ENCODE data around the gene SLC48A1.

The SLC48A1 gene

DNA sequence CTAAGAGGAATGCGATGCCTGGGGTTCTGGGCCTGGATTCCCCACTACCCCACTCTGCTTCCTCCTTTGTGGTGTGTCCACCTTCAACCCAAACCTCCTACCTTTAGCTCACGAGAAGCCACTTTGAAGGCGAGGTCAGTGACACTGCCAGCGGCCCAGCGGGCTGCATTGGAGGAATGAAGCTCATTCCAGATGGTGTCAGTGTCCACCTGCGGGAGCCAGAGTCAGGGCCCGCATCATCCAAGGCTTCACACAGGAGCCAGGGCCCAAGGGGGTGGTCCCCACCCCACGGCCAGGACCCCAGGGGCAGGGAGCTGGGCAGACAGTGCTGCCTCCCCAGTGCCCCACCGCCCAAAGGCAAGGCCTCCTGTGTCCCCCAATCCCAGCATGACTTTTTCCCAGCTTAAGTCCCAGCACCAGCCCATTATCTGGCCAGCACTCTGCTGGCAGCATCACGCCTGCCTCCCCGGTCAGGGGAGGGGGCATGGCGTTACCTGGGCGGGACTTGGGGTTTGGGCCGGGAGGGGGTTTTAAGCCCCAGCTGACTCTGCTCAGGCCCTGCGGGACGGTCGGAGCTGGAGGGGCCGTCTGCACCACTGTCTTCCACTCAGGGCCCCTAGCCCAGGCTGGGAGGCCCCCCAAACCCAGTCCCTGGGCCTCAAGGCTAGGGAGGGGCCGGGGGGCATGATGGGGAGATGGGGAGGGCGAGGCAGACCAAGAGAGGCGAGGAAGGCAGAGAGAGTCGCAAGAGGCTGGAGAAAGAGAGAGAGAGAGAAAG is 16.9 kb downstream of the SLC48A1 start:
- H3K4me3 ChIP-seq (ENCODE audit: control insufficient read depth, low read depth, low read length): no peak overlapping the region
- TF ChIP-seq, protein P1, sequence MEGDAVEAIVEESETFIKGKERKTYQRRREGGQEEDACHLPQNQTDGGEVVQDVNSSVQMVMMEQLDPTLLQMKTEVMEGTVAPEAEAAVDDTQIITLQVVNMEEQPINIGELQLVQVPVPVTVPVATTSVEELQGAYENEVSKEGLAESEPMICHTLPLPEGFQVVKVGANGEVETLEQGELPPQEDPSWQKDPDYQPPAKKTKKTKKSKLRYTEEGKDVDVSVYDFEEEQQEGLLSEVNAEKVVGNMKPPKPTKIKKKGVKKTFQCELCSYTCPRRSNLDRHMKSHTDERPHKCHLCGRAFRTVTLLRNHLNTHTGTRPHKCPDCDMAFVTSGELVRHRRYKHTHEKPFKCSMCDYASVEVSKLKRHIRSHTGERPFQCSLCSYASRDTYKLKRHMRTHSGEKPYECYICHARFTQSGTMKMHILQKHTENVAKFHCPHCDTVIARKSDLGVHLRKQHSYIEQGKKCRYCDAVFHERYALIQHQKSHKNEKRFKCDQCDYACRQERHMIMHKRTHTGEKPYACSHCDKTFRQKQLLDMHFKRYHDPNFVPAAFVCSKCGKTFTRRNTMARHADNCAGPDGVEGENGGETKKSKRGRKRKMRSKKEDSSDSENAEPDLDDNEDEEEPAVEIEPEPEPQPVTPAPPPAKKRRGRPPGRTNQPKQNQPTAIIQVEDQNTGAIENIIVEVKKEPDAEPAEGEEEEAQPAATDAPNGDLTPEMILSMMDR (IDR thresholded peaks at IDR 0.05; ENCODE audit: control insufficient read depth, insufficient read depth, low read depth, low read length, missing control alignments): no peak
- DNase-seq (ENCODE audit: low read depth): no peak

DNA sequence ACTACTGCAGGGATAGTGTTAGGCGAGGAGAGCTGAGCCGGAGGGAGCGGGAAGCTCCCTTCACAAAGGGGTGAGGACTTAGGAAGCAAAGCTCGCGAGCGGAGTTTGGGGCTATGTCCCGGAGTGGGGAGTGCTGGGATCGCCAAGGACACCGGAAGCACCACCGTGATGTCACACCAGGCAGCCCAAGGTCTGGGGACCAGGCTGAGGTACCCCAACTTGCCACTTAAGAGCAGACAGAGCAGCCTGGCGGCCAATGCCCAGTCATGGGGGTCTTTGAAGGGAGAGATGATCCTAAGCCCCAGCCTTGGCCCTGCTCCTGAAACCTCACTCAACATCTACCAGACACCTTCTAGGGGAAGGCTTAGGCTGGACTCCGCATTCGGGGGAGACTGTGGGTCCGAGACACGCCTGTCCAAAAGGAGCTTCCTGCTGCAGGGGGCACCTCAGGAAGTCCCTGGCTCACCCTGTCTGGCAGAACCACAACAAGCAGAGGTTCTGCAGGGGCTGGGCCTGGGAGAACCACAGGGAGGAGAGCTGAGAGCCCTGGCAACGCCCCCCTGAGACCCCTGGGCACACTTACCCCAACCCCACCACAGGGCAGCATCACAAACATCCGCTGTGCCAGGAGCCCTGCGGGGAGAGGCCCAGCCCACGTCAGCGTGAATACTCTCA is 17.8 kb downstream of the SLC48A1 start:
- no peak for DNase-seq (ENCODE audit: low read depth)
- H3K4me3 ChIP-seq (ENCODE audit: control insufficient read depth, low read depth, low read length): no peak overlapping the region
- TF ChIP-seq, protein P1 (IDR thresholded peaks at IDR 0.05; ENCODE audit: control insufficient read depth, insufficient read depth, low read depth, low read length, missing control alignments): no peak

DNA sequence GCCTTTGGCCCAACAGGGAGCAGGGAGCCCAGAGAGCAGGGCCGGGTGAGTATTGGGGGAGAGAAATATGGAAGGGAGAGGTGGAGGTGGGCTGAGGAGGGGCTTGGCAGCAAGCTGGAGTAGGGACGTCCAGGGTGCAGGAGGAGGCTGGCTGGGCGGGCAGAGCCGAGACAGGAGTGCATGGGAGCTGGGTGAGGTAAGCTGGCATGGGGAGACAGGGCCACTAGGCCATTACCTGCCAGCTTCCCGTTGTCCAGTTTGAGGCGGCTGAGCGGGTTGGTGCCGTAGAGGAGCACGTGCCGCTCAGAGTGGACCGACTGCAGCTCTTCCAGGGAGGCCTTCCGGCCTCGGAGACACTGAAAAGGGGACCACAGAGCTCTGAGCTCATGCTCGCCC is 18.3 kb downstream of the SLC48A1 start:
- TF ChIP-seq, protein P1 (IDR thresholded peaks at IDR 0.05; ENCODE audit: control insufficient read depth, insufficient read depth, low read depth, low read length, missing control alignments): no peak
- DNase-seq (ENCODE audit: low read depth): no peak
- no peak overlapping the region for H3K4me3 ChIP-seq (ENCODE audit: control insufficient read depth, low read depth, low read length)

- no peak for DNase-seq (ENCODE audit: low read depth)
- no peak overlapping the region for H3K4me3 ChIP-seq (ENCODE audit: control insufficient read depth, low read depth, low read length)
- TF ChIP-seq, protein P1 (IDR thresholded peaks at IDR 0.05; ENCODE audit: control insufficient read depth, insufficient read depth, low read depth, low read length, missing control alignments): no peak
Measured at GRCh38 chr12:47791874-47792273, 18.8 kb downstream of the SLC48A1 start.

DNA sequence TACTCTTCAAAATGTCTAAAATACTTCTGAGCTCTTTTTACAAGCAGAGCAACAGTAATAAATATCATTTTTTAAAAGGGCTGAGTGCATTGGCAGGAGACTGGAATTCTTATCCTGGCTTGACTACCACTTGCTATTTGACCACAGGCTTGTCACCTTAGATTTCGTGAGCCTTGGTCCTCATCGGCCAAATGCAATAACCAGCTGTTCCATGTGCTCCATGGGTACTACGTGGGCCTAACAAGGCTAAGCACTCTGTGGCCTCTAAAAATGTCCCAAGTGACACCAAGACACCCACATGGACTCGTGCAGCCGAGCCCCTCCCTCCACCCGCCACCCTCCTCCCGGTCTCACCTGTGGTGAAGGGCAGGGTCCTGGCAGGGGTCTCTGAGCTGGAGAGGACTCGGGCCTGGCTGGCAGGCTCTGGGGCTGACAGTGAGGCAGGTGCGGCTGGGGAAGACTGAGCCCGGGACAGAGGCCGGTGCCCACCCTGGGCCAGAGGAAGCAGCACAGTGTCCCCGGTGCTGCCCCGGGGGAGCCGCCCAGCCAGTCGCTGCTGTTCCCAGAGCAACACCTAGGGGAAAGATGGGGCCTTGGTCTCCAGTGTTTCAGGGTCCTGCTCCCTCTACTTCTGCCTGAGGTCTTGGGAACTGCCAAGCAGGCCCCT is 20.1 kb downstream of the SLC48A1 start:
- TF ChIP-seq, protein P1 (IDR thresholded peaks at IDR 0.05; ENCODE audit: control insufficient read depth, insufficient read depth, low read depth, low read length, missing control alignments): no peak
- no peak for DNase-seq (ENCODE audit: low read depth)
- H3K4me3 ChIP-seq (ENCODE audit: control insufficient read depth, low read depth, low read length): no peak overlapping the region

- no peak for DNase-seq (ENCODE audit: low read depth)
- TF ChIP-seq, protein P1 (IDR thresholded peaks at IDR 0.05; ENCODE audit: control insufficient read depth, insufficient read depth, low read depth, low read length, missing control alignments): no peak
- H3K4me3 ChIP-seq (ENCODE audit: control insufficient read depth, low read depth, low read length): no peak overlapping the region
Measured at GRCh38 chr12:47794679-47795078, 21.6 kb downstream of the SLC48A1 start.
